Vagina (tissue), 2 donors: ENCODE data around the gene RALGAPA2. TPM values are rescaled to one million over a fixed set of nuclear protein-coding genes. Genes with fewer than 3 reads are reported as not detected.

Experiments
- DNase-seq, 2 donors: peaks; one replicate each; pipeline ENCODE4 v3.0.0-alpha.2; 2017; ENCODE audit errors: extremely low spot score in 2 of 2
- H3K27ac ChIP-seq: fragments of 200-600 bp; sonication (generic); one replicate; pipeline ENCODE4 v1.5.1; 2019
- H3K27me3 ChIP-seq: fragments of 200-600 bp; sonication (generic); one replicate; pipeline ENCODE4 v1.5.1; 2019
- H3K36me3 ChIP-seq, 2 donors: fragments of 200-600 bp; sonication (generic); one replicate each; pipeline ENCODE4 v1.5.1; 2017 to 2019
- H3K4me1 ChIP-seq: fragments of 200-600 bp; sonication (generic); one replicate; pipeline ENCODE4 v1.5.1; 2019
- H3K4me3 ChIP-seq, 2 donors: fragments of 200-600 bp; sonication (generic); 1 replicate in 1 of 2; 2 replicates in 1 of 2; pipeline ENCODE4 v1.5.1; 2016 to 2019
- H3K9me3 ChIP-seq: fragments of 200-600 bp; sonication (generic); one replicate; pipeline ENCODE4 v1.5.1; 2019
- CTCF ChIP-seq, 3 experiments: fragments of 450-650 bp in 2 of 3; fragments of 200-600 bp in 1 of 3; sonication (generic) in 1 of 3; IDR thresholded peaks; one replicate each; pipeline ENCODE4 v1.5.1; 2017 to 2019; ENCODE audit warnings: antibody characterized with exemption in 3 of 3, mild to moderate bottlenecking in 2 of 3, moderate library complexity in 2 of 3
- POLR2A ChIP-seq, 2 donors: fragments of 450-650 bp; IDR thresholded peaks; one replicate each; pipeline ENCODE4 v1.6.1; 2017; ENCODE audit warnings: antibody characterized with exemption in 2 of 2, mild to moderate bottlenecking in 2 of 2, moderate library complexity in 2 of 2
- POLR2AphosphoS5 ChIP-seq, 2 donors: sonication (generic); formaldehyde crosslinking; IDR thresholded peaks; one replicate each; pipeline ENCODE4 v1.9.0; 2017; ENCODE audit warnings: antibody characterized with exemption in 2 of 2, mild to moderate bottlenecking in 2 of 2, low read depth in 1 of 2; ENCODE audit not compliant: insufficient read depth in 1 of 2
- intact Hi-C: fragments of 100-400 bp; cut with DNase I; formaldehyde crosslinking; loops from one replicate; pipeline ENCODE4 v1.15.1; 2023
- total RNA-seq: library from RNA; depleted of rRNA; stranded (reverse); fragments of >200 nt; gene quantifications from one replicate; pipeline ENCODE4 v1.2.3, GENCODE V29; 2016

RALGAPA2 gene
- total RNA-seq, 1 donor from 2014 or later: 31.9 TPM

- H3K36me3 ChIP-seq: peaks cover 0 to 16% of the 10 kb centered on the region in 2 donors
- no peaks in the 10 kb centered on the region for H3K27me3 ChIP-seq
- H3K9me3 ChIP-seq: no peaks in the 10 kb centered on the region
- intact Hi-C loops: no loop called here
- TF ChIP-seq POLR2AphosphoS5 (IDR thresholded peaks at IDR 0.05; ENCODE audit: insufficient read depth in 1 of 2, low read depth in 1 of 2) (no peak), CTCF (IDR thresholded peaks at IDR 0.05) (no peak), POLR2A (IDR thresholded peaks at IDR 0.05) (no peak)
- H3K4me1 ChIP-seq: no peaks in the 10 kb centered on the region
- H3K27ac ChIP-seq: no peak overlapping the region
- no peak for DNase-seq
- no peak overlapping the region for H3K4me3 ChIP-seq
Measured at GRCh38 chr20:20525756-20526155, 186.7 kb downstream of the RALGAPA2 start.

GRCh38 chr20:20525214-20525613 is 187.2 kb downstream of the RALGAPA2 start:
- H3K4me3 ChIP-seq: no peak overlapping the region
- TF ChIP-seq CTCF (IDR thresholded peaks at IDR 0.05) (no peak), POLR2A (IDR thresholded peaks at IDR 0.05) (no peak), POLR2AphosphoS5 (IDR thresholded peaks at IDR 0.05; ENCODE audit: insufficient read depth in 1 of 2, low read depth in 1 of 2) (no peak)
- H3K27ac ChIP-seq: no peak overlapping the region
- H3K9me3 ChIP-seq: no peaks in the 10 kb centered on the region
- intact Hi-C loops: no loop called here
- DNase-seq: no peak
- H3K36me3 ChIP-seq: peaks cover 0 to 18% of the 10 kb centered on the region in 2 donors
- H3K4me1 ChIP-seq: no peaks in the 10 kb centered on the region
- H3K27me3 ChIP-seq: no peaks in the 10 kb centered on the region

DNA sequence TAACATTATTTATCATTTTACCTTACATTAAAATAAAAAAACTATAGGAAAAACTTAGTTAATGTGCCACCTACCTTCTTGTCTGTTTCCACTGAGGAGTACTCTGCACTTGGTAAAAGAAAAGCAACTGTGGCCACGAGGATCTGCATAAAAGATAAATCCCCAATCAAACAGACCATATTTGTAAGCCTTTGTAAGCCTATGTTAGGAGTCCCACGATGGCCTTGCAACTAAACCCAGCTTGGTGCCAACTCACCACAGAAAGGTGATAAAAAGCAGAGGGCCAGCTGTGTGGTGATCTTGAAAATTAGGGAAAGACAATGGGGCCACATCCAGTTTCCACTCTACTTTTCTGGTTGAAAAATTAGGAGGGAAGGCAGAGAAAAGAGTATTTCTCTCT is 187.7 kb downstream of the RALGAPA2 start:
- no peaks in the 10 kb centered on the region for H3K9me3 ChIP-seq
- no peak overlapping the region for H3K27ac ChIP-seq

GRCh38 chr20:20521736-20522135 is 190.7 kb downstream of the RALGAPA2 start:
- H3K36me3 ChIP-seq: peaks cover 0 to 10% of the 10 kb centered on the region in 2 donors
- H3K27ac ChIP-seq: no peak overlapping the region

More for the DNA sequence above, 187.7 kb downstream of the RALGAPA2 start:
- DNase-seq: no peak
- H3K27me3 ChIP-seq: no peaks in the 10 kb centered on the region
- TF ChIP-seq CTCF (IDR thresholded peaks at IDR 0.05) (no peak), POLR2A (IDR thresholded peaks at IDR 0.05) (no peak), POLR2AphosphoS5 (IDR thresholded peaks at IDR 0.05; ENCODE audit: insufficient read depth in 1 of 2, low read depth in 1 of 2) (no peak)
- H3K4me3 ChIP-seq: no peak overlapping the region
- intact Hi-C loops: no loop called here
- no peaks in the 10 kb centered on the region for H3K4me1 ChIP-seq
- peaks cover 0 to 18% of the 10 kb centered on the region in 2 donors for H3K36me3 ChIP-seq

More at GRCh38 chr20:20521736-20522135, 190.7 kb downstream of the RALGAPA2 start:
- Histone ChIP-seq H3K4me3 (no peak overlapping the region), H3K27me3 (no peaks in the 10 kb centered on the region), H3K9me3 (no peaks in the 10 kb centered on the region), H3K4me1 (no peaks in the 10 kb centered on the region)
- DNase-seq: no peak
- TF ChIP-seq POLR2AphosphoS5 (IDR thresholded peaks at IDR 0.05; ENCODE audit: insufficient read depth in 1 of 2, low read depth in 1 of 2) (no peak), CTCF (IDR thresholded peaks at IDR 0.05) (no peak), POLR2A (IDR thresholded peaks at IDR 0.05) (no peak)
- intact Hi-C loops: no loop called here
